OCI-LY7 (cell line): ENCODE results near the gene ZNF239. TPM values are rescaled to one million over a fixed set of nuclear protein-coding genes. Genes with fewer than 3 reads are reported as not detected.

Experiments used
- BruUV-seq: library from RNA; stranded (reverse); fragments of 400-500 nt; replicated peaks from 2 replicates; lab custom pipeline; 2021; lab: Mats Ljungman, UMichigan
- CTCF ChIA-PET: fragments of 300-600 bp; sonication (Branson Sonifier 250); formaldehyde crosslinking; loops from one replicate; lab custom pipeline; 2022; ENCODE audit warnings: antibody characterized with exemption; ENCODE audit not compliant: unreplicated experiment; lab: Charles Lee
- POLR2A ChIA-PET: fragments of 300-600 bp; sonication (Branson Sonifier 250); formaldehyde crosslinking; loops from one replicate; lab custom pipeline; 2022; ENCODE audit warnings: antibody characterized with exemption; lab: Charles Lee
- DNase-seq: peaks from one replicate; pipeline ENCODE4 v3.0.0-alpha.2; 2015; ENCODE audit warnings: low spot score
- H2AFZ ChIP-seq: fragments of 200-600 bp; sonication (generic), shearing (Covaris generic); 2 replicates; pipeline ENCODE4 v1.6.1; 2014; ENCODE audit warnings: mild to moderate bottlenecking, antibody characterized with exemption, low read length, moderate library complexity
- H3K27ac ChIP-seq: fragments of 200-600 bp; sonication (generic); 2 replicates; pipeline ENCODE4 v1.5.1; 2014; ENCODE audit warnings: mixed run types, low read depth, mild to moderate bottlenecking, moderate library complexity, low read length, inconsistent platforms; ENCODE audit not compliant: poor library complexity, severe bottlenecking
- H3K36me3 ChIP-seq: fragments of 200-600 bp; sonication (generic); 2 replicates; pipeline ENCODE4 v1.6.1; 2014; ENCODE audit warnings: mild to moderate bottlenecking, antibody characterized with exemption, low read length, moderate library complexity, mixed read lengths; ENCODE audit not compliant: insufficient read depth
- H3K4me1 ChIP-seq: fragments of 200-600 bp; sonication (generic); 2 replicates; pipeline ENCODE4 v1.5.1; 2014; ENCODE audit warnings: mild to moderate bottlenecking, low read length; ENCODE audit not compliant: insufficient read depth, poor library complexity, severe bottlenecking
- H3K4me2 ChIP-seq: fragments of 200-600 bp; sonication (generic); 2 replicates; pipeline ENCODE4 v1.6.1; 2014; ENCODE audit warnings: mild to moderate bottlenecking, low read length
- H3K4me3 ChIP-seq: fragments of 200-600 bp; sonication (generic); 2 replicates; pipeline ENCODE4 v1.5.1; 2014; ENCODE audit warnings: mild to moderate bottlenecking, low read depth, low read length; ENCODE audit not compliant: poor library complexity, severe bottlenecking
- H3K79me2 ChIP-seq: fragments of 200-600 bp; sonication (generic); 2 replicates; pipeline ENCODE4 v1.6.1; 2016; ENCODE audit warnings: low read depth, mild to moderate bottlenecking, low read length, moderate library complexity, mixed read lengths; ENCODE audit not compliant: insufficient read depth
- H3K9me2 ChIP-seq: fragments of 200-600 bp; sonication (generic); 2 replicates; pipeline ENCODE4 v1.6.1; 2016; ENCODE audit warnings: mild to moderate bottlenecking, low read length, mixed read lengths; ENCODE audit not compliant: insufficient read depth
- H3K9me3 ChIP-seq: fragments of 200-600 bp; sonication (generic); 2 replicates; pipeline ENCODE4 v1.6.1; 2014; ENCODE audit warnings: mild to moderate bottlenecking, mixed run types, low read length, mixed read lengths
- H4K20me1 ChIP-seq: fragments of 200-600 bp; sonication (generic); 2 replicates; pipeline ENCODE4 v1.6.1; 2014; ENCODE audit warnings: mild to moderate bottlenecking, antibody characterized with exemption, low read length, moderate library complexity, mixed read lengths; ENCODE audit not compliant: insufficient read depth
- CTCF ChIP-seq: fragments of 200-600 bp; sonication (generic); conservative IDR thresholded peaks from 2 replicates; pipeline ENCODE4 v1.5.1; 2014; ENCODE audit warnings: mild to moderate bottlenecking, antibody characterized with exemption, low read length, moderate library complexity, mixed read lengths
- EZH2phosphoT487 ChIP-seq: fragments of 200-600 bp; sonication (generic); IDR thresholded peaks from 2 replicates; pipeline ENCODE4 v1.6.1; 2018; ENCODE audit warnings: low read depth, borderline replicate concordance, mild to moderate bottlenecking, mixed run types, antibody characterized with exemption, low read length, moderate library complexity, mixed read lengths
- intact Hi-C: fragments of 100-400 bp; cut with micrococcal nuclease; formaldehyde crosslinking; loops from one replicate; pipeline ENCODE4 v1.10.0; 2022; ENCODE audit not compliant: unreplicated experiment
- total RNA-seq, 2 experiments: library from RNA; depleted of rRNA in 1 of 2; stranded (reverse); fragments of >200 nt in 1 of 2; shearing (Covaris generic) in 1 of 2; gene quantifications; 2 replicates each; pipeline ENCODE4 v1.2.3, GENCODE V29; 2014 to 2022

Gene ZNF239
- total RNA-seq, 2 experiments from 2014 or later, result not detected

- no peak overlapping the region for H3K27ac ChIP-seq
- H2AFZ ChIP-seq, result no peak overlapping the region
- ChIA-PET CTCF (no interaction called here), POLR2A (no interaction called here)
- no peak overlapping the region for H3K4me2 ChIP-seq
- no peaks in the 10 kb centered on the region for H3K9me3 ChIP-seq
- H3K79me2 ChIP-seq, result no peaks in the 10 kb centered on the region
- H3K4me3 ChIP-seq, result no peak overlapping the region
- DNase-seq, result no peak
- no peaks in the 10 kb centered on the region for H3K4me1 ChIP-seq
- intact Hi-C loops, result no loop called here
- H3K36me3 ChIP-seq, result no peaks in the 10 kb centered on the region
- H3K9me2 ChIP-seq, result no peaks in the 10 kb centered on the region
- H4K20me1 ChIP-seq, result no peaks in the 10 kb centered on the region
- no TSS peak for BruUV-seq
- TF ChIP-seq CTCF (no peak), EZH2phosphoT487 (no peak)
Observed at GRCh38 chr10:43585046-43585445, 10.6 kb upstream of the ZNF239 start.

DNA sequence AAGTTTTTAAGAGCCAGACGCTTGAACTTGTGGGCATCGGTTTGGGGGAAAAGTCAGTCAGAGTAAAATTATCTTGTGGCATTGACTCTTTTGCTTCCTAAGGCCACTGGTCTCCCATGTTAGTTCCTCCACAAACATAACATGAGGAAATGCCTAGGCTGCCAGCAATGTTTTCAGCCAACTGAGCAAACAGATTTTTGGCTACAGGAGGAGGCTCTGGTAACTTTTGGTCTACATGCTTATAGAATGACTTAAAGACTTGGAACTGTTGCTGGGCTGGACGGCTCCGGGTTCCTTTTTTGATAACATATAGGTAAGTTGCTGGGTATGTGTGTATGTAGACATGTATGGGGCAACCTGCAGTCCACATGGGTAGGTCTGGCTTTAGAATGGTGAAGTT lies 9.6 kb upstream of the ZNF239 start:
- H3K79me2 ChIP-seq, result no peaks in the 10 kb centered on the region
- no peaks in the 10 kb centered on the region for H3K9me3 ChIP-seq
- H3K4me2 ChIP-seq, result no peak overlapping the region
- no peak overlapping the region for H3K27ac ChIP-seq
- no peak for TF ChIP-seq CTCF
- no peak for TF ChIP-seq EZH2phosphoT487
- BruUV-seq, result no TSS peak
- POLR2A ChIA-PET, result no interaction called here
- H3K36me3 ChIP-seq, result no peaks in the 10 kb centered on the region
- no peaks in the 10 kb centered on the region for H4K20me1 ChIP-seq
- intact Hi-C loops, result no loop called here
- H3K9me2 ChIP-seq, result no peaks in the 10 kb centered on the region
- H2AFZ ChIP-seq, result no peak overlapping the region
- no peaks in the 10 kb centered on the region for H3K4me1 ChIP-seq
- no peak overlapping the region for H3K4me3 ChIP-seq
- CTCF ChIA-PET, result no interaction called here
- no peak for DNase-seq

GRCh38 chr10:43576580-43576979 lies 2.2 kb upstream of the ZNF239 start:
- no peaks in the 10 kb centered on the region for H3K79me2 ChIP-seq
- H3K9me3 ChIP-seq, result no peaks in the 10 kb centered on the region
- DNase-seq, result no peak
- no TSS peak for BruUV-seq
- H4K20me1 ChIP-seq, result no peaks in the 10 kb centered on the region
- ChIA-PET CTCF (no interaction called here), POLR2A (no interaction called here)
- TF ChIP-seq EZH2phosphoT487, result no peak
- no peak for TF ChIP-seq CTCF
- H2AFZ ChIP-seq, result no peak overlapping the region
- H3K9me2 ChIP-seq, result no peaks in the 10 kb centered on the region
- no peaks in the 10 kb centered on the region for H3K36me3 ChIP-seq
- no peak overlapping the region for H3K27ac ChIP-seq
- H3K4me3 ChIP-seq, result no peak overlapping the region
- H3K4me1 ChIP-seq, result no peaks in the 10 kb centered on the region
- intact Hi-C loops, result no loop called here
- no peak overlapping the region for H3K4me2 ChIP-seq
